SH-SY5Y (cell line): ENCODE results near the gene CERS4.

Experiments
- GATA2 ChIP-seq: IDR thresholded peaks from 2 replicates; pipeline ENCODE4 v1.6.1; 2011; ENCODE audit warnings: mild to moderate bottlenecking, low read depth, low read length
- GATA3 ChIP-seq: IDR thresholded peaks from 2 replicates; pipeline ENCODE4 v1.6.1; 2011; ENCODE audit warnings: low read depth, mild to moderate bottlenecking, low read length, moderate library complexity

The CERS4 gene

GRCh38 chr19:8206147-8207087, 2.8 kb upstream of the CERS4 start:
- TF ChIP-seq GATA2: no peak
- no peak for TF ChIP-seq GATA3

- TF ChIP-seq GATA2: peak; percentile 87
- no peak for TF ChIP-seq GATA3
Observed at GRCh38 chr19:8208119-8208921, 850 bp upstream of the CERS4 start.

GRCh38 chr19:8209462-8210378, 550 bp downstream of the CERS4 start:
- TF ChIP-seq GATA2: no peak
- TF ChIP-seq GATA3: no peak

GRCh38 chr19:8210421-8211101, 1.4 kb downstream of the CERS4 start:
- TF ChIP-seq GATA2: no peak
- TF ChIP-seq GATA3: no peak

DNA sequence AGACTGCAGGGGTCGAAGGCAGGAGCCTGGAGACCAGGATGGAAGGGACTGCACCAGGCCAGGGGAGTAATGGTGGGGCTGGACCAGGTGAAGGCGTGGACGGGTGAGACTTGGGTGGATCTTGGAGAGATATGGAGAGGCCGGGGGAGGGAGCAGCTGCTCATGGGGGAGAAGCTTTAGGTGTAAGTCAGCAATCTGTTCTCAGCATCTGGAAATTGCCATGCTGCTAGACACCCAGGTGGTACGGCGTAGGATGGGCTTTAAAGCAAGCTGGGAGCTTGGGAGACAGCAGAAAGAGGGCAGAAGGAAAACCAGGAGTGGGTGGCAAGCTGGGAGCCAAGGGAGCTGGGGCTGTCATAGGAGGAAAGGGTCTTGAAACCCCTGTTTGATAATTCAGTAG, 3.0 kb downstream of the CERS4 start:
- TF ChIP-seq GATA3 (no peak), GATA2 (no peak)

GRCh38 chr19:8212916-8213315, 3.7 kb downstream of the CERS4 start:
- TF ChIP-seq GATA2 (no peak), GATA3 (no peak)

- no peak for TF ChIP-seq GATA2
- no peak for TF ChIP-seq GATA3
Observed at GRCh38 chr19:8213827-8214672, 4.9 kb downstream of the CERS4 start.

DNA sequence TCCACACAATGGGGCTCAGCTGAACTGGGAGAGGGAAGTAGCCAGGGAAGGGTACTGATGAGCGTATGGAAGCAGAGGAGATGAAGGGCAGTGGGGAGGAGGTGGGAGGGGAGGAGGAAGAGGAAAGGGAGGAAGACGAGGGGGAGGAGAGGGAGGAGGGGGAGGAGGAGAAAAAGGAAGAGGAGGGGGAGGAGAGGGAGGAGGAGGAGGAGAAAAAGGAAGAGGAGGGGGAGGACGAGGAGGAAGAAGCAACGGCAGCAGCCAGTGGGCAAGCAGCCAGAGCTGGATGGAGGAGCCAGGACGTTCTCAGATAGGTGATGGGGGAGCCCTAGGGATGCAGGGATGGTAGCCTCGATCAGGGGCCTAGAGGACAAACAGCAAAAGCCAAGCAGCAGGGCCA, 5.6 kb downstream of the CERS4 start:
- no peak for TF ChIP-seq GATA3

GRCh38 chr19:8215783-8216182, 6.6 kb downstream of the CERS4 start:
- TF ChIP-seq GATA3: no peak
- TF ChIP-seq GATA2: no peak

DNA sequence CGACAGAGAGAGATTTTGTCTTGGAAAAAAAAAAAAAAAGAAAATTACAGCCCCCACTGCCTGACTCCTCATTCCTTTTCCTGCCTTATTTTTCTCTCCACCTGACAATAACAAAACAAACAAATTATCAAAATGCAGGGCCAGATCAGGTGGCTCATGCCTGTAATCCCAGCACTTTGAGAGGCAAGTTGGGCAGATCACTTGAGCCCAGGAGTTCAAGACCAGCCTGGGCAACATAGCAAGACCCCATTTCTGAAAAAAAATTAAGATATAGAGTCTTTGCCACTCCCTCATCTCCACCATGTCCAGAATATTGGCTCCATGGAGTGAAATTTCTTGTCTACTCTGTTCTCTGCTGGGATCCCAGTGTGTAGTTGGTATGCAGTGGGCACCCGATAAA, 7.2 kb downstream of the CERS4 start:
- TF ChIP-seq GATA3 (no peak), GATA2 (no peak)

DNA sequence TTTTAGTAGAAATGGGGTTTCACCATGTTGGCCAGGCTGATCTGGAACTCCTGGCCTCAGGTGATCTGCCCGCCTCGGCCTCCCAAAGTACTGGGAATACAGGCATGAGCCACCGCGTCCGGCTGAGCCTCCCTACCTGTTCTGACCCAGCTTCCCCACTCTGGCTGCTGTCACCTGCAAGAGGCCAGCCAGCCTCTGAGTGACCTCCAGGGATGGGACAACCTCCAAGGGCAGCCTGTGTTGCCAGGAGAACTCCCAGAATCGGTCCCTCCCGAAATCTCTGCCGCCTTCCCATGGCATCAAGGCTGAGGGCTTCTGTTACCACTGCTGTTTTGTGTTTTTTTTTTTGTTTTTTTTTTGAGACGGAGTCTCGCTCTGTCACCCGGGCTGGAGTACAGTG, 11.3 kb downstream of the CERS4 start:
- no peak for TF ChIP-seq GATA2
- TF ChIP-seq GATA3: no peak

DNA sequence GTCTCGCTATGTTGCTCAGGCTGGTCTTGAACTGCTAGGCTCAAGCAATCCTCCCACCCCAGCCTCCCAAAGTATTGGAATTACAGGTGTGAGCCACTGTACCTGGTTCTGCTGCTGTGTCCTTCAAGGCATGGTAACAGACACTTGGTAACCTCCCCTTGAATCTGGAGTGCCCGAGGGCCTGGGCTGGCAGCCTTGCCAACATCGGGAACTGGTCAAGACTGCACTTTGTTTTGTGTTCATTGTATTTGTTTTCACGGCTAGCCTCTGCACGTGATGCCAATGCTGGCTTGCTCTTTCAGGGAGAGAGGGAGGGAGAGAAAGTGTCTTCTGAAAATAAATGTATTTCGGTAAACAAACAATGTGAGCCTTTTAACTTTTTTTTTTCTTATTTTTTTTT, 12.0 kb downstream of the CERS4 start:
- TF ChIP-seq GATA2 (no peak), GATA3 (no peak)

DNA sequence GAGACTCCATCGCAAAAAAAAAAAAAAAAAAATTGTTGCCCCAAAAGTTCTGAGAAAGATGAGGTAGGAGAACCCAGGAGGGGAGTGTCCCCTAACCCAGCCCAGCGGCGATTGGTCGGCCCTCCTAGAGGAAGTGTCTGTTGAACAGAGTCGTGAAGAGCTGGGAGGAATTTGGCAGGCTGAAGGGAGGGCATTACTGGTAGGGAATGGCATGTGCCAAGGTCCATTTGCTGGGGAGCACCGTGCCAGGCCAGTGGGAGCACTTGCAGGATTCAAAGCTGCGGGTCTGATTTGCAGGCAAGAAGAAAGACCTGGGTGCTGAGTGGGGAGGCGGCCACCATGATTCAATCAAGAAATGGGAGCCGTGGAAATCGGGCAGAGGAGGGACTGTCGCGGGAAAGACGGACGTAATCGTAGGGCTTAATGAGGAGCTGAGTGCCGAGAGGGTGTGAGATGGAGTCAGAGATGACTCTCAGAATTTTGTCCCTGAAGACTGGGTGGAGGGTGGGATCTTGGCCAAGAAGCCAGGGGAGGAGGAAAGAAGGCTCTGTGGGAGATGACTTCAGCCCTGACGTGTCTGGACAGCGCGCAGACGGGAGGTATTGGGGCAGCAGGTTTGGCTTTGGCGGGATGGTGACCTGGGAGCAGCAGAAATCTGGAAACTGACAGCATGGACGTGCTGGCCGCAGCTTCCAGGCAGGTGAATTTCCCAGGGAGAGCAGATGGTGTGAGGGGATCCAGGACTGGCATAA, 15.4 kb downstream of the CERS4 start:
- TF ChIP-seq GATA2: no peak
- no peak for TF ChIP-seq GATA3
